K562 (cell line): Measurements from ENCODE around the gene NRM. TPM values are rescaled to one million over a fixed set of nuclear protein-coding genes. Genes with fewer than 3 reads are reported as not detected.

ENCODE experiments used
- ELK3 ChIP-seq: fragments of 450-650 bp; formaldehyde crosslinking; IDR thresholded peaks from 2 replicates; pipeline ENCODE4 v1.4.0; 2020; ENCODE audit warnings: mild to moderate bottlenecking
- HNRNPH1 ChIP-seq: fragments of 200-400 bp; formaldehyde crosslinking; optimal IDR thresholded peaks from 2 replicates; pipeline ENCODE3; 2017; ENCODE audit warnings: low read depth, mild to moderate bottlenecking, low read length, moderate library complexity
- JUN ChIP-seq, 2 experiments: sonication (generic) in 1 of 2; formaldehyde crosslinking in 1 of 2; IDR thresholded peaks; 2 replicates each; pipeline versions ENCODE4 v1.6.1 to v1.8.0; 2012 to 2022; ENCODE audit warnings: borderline replicate concordance in 2 of 2, mild to moderate bottlenecking in 2 of 2, improper control_type of control experiment in 1 of 2, low read depth in 1 of 2, low read length in 1 of 2, missing genetic modification reagents in 1 of 2
- MTA3 ChIP-seq: fragments of 450-650 bp; formaldehyde crosslinking; IDR thresholded peaks from 2 replicates; pipeline ENCODE4 v1.6.1; 2017; ENCODE audit warnings: mild to moderate bottlenecking, borderline replicate concordance
- MXI1 ChIP-seq: IDR thresholded peaks from 2 replicates; pipeline ENCODE4 v1.6.1; 2011; ENCODE audit warnings: low read depth, mild to moderate bottlenecking, improper control_type of control experiment, low read length
- NR2C2 ChIP-seq, 2 experiments: fragments of 200-800 bp in 1 of 2; sonication (Bioruptor generic) in 1 of 2; sonication (generic) in 1 of 2; formaldehyde crosslinking in 1 of 2; IDR thresholded peaks; 2 replicates each; pipeline versions ENCODE4 v1.6.1 to v1.8.0; 2016 to 2022; ENCODE audit warnings: mild to moderate bottlenecking in 1 of 2, missing compliant biosample characterization in 1 of 2, missing genetic modification characterization in 1 of 2, missing genetic modification reagents in 1 of 2
- POLR2B ChIP-seq: fragments of 450-650 bp; IDR thresholded peaks from 2 replicates; pipeline ENCODE4 v1.6.1; 2018; ENCODE audit warnings: low read depth; ENCODE audit not compliant: partially characterized antibody
- PRDM10 ChIP-seq: fragments of 450-650 bp; IDR thresholded peaks from 2 replicates; pipeline ENCODE4 v1.6.1; 2018; ENCODE audit not compliant: partially characterized antibody
- ZKSCAN3 ChIP-seq: fragments of 250-450 bp; sonication (Bioruptor Pico); IDR thresholded peaks from 2 replicates; pipeline ENCODE4 v1.4.0; 2020
- ZNF407 ChIP-seq: fragments of 450-650 bp; IDR thresholded peaks from 2 replicates; pipeline ENCODE4 v1.6.1; 2016; ENCODE audit warnings: low read depth
- polyA plus RNA-seq, 8 experiments: library from polyadenylated mRNA; depleted of rRNA in 4 of 8; stranded (reverse) in 5 of 8; unstranded in 3 of 8; fragments of >200 nt; fragmentation: Nextera tagmentation in 2 of 8; fragmentation: Illumina TruSeq in 1 of 8; extraction: Ambion mirVana in 2 of 8; extraction: Trizol in 1 of 8; gene quantifications; 2 replicates each; pipeline versions ENCODE4 v1.2.1 to v1.2.3, GENCODE V29; 2011 to 2014; ENCODE audit warnings: inconsistent platforms in 1 of 8, missing spikeins in 1 of 8
- total RNA-seq, 7 experiments: library from RNA; depleted of rRNA in 6 of 7; stranded (reverse); fragments of >200 nt in 6 of 7; fragmentation: Illumina TruSeq in 2 of 7; extraction: Trizol in 2 of 7; gene quantifications; 2 replicates each; pipeline versions ENCODE4 v1.2.1 to v1.2.3, GENCODE V29; 2011 to 2021; ENCODE audit warnings: low replicate concordance in 1 of 7

Gene NRM
- total and polyA plus RNA-seq, 9 of the 15 experiments (the other 6 are each of a cell fraction or from before 2014, with no cell fraction given), result 9.7 to 58.2 (median 18.1) TPM

- TF ChIP-seq ZNF407, result peak; percentile 69
- peak; percentile 93; the same call in 1 of the 2 replicates for TF ChIP-seq MTA3
- TF ChIP-seq MXI1, result 0 out of 2 replicates have a peak, but pooled peaks have one; percentile 50
- no peak for TF ChIP-seq ZKSCAN3 (CRISPR knock-in tag)
- 0 out of 2 replicates have a peak, but pooled peaks have one; percentile 3 for TF ChIP-seq JUN (IDR thresholded peaks at IDR 0.05; ENCODE audit: borderline replicate concordance, low read depth, low read length)
- peak; percentile 90; the same call in 1 of the 2 replicates for TF ChIP-seq JUN (CRISPR knock-in tag; IDR thresholded peaks at IDR 0.05; ENCODE audit: borderline replicate concordance)
- TF ChIP-seq HNRNPH1, result peak; percentile 39
- peak; percentile 24 for TF ChIP-seq POLR2B
- no peak for TF ChIP-seq ELK3 (CRISPR knock-in tag)
- TF ChIP-seq NR2C2 (CRISPR knock-in tag; IDR thresholded peaks at IDR 0.05), result peak; percentile 77
- peak; percentile 85 for TF ChIP-seq NR2C2 (tag; IDR thresholded peaks at IDR 0.05)
- peak; percentile 25 for TF ChIP-seq PRDM10
Observed at GRCh38 chr6:30647242-30648116, 43.3 kb downstream of the NRM start (continued).
